ENCODE results near the gene THBS3.
"Not testable (repeated sequence)": the region's sequence is repeated elsewhere in the genome, so short reads cannot be mapped to it uniquely, and the experiment has no call there.

Gene THBS3

DNA sequence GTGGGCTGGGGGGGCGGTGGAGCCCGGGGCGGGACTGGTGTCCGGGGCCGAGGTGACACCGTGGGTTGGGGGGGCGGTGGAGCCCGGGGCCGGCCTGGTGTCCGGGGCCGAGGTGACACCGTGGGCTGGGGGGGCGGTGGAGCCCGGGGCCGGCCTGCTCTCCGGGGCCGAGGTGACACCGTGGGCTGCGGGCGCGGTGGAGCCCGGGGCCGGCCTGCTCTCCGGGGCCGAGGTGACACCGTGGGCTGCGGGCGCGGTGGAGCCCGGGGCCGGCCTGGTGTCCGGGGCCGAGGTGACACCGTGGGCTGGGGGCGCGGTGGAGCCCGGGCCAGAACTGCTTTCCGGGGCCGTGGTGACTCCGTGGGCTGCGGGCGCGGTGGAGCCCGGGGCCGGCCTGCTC lies 17.8 kb downstream of the THBS3 start:
- DNase-seq (ENCODE audit: low spot score), result not testable (repeated sequence)

DNA sequence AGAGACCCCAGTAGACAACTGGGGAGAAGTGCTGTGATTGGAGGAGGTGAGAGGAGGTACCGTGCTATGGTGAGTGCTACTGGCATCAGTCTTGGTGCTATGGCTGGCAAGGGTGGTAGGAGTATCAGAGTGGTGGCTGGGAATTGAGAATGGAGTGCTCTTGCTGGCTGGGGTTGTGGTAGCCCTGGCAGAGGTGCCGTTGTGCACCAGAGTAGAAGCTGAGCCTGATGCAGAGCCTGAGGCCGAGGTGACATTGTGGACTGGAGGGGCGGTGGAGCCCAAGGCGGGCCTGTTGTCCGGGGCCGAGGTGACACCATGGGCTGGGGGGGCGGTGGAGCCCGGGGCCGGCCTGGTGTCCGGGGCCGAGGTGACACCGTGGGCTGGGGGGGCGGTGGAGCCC lies 19.4 kb downstream of the THBS3 start:
- no peak for DNase-seq (ENCODE audit: low spot score)

DNA sequence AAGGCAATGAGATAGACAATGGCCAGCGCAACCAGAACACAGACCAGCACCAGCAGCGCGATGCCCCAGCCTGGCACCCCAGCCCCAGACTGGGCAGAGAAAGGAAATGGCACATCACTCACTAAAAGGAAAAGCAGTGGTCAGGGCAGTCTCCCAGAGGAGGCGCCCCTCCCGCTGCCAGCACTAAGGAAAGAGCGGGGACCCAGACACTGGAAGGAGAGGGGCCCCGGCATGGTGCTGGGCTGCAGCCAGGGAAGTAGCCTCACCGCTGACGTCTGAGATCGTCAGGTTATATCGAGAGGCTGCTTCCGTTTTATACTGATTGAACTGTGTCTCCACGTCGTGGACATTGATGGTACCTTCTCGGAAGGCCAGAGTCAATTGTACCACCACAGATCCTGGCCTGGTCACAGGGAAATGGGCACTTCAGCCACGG lies 20.2 kb downstream of the THBS3 start:
- DNase-seq (ENCODE audit: low spot score), result no peak

DNA sequence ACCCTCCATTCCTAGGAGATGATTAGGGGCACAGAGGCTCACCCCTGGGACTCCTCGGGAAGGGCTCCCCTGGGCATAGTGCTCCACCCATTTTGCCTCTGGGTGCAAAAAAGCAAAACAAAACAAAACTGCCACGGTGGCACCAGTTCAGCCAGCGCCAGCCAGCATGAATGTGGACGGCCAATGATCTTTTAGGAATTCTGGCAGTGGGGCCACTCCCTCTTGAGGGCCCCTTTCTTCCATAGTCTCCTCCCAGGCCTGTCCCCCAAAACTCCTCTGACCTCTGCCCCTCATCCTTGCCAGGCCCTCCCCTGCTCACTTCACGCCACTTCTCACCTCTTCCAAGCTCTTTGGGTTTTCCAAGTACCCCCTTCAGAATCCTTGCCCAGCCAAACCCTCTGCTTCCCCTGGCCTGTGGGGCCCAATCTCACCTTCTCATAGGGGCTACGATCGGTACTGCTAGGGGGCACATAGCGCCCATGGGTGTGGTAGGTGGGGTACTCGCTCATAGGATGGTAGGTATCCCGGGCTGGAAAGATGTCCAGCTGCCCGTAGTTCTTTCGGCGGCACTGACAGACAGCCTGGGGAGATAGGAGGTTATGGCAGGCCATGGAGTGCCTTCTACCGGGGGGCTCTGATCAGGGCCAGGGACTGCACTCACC lies 20.8 kb downstream of the THBS3 start:
- no peak for DNase-seq (ENCODE audit: low spot score)

DNA sequence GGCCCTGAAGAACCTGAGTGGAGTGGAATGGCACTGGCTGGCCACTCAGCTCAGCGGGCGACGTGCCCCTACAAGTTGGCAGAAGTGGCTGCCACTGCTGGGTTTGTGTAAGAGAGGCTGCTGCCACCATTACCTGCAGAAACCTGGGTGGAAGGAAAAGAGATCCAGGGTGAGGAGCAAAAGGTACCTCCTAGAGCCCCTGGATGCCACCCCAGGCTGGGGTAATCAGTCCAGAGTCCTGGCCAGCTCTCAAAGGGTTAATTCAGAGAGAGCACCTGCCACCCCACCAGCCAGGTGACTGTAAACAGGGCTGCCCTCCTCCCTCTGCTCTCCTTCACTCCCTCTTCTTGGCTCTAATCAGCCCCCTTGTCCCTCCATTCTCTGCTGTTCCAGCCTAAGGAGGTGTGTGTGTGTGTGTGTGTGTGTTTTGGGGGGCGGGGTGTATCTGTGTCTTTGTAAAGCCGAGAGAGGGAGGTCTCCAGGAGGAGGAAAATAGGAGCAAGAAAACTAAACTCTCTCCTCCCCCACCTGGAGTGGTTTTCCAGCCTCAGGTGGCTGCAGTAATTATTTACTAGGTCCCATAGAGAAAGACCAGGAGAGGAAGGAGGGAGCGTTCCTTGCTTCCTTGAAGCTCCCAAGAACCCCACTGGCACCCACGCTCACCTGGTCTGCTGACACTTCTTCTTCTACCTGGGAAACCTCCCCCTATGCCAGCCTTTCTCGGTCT lies 21.5 kb downstream of the THBS3 start:
- DNase-seq (ENCODE audit: low spot score), result no peak

DNA sequence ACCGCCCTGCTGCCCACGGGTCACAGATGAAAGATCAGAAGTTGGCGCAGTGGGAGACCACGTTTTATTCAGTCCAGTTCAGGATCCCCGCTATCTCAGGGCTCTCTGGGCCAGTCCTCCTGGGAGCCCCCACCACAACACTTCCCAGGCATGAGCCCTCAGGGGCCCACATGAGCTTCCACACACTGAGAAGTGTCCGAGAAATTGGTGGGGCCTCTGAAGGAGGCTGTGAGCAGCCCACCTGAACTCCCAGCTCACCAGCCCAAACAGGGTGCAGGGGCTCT lies 22.0 kb downstream of the THBS3 start:
- peak; percentile 49 for DNase-seq (ENCODE audit: low spot score)

DNA sequence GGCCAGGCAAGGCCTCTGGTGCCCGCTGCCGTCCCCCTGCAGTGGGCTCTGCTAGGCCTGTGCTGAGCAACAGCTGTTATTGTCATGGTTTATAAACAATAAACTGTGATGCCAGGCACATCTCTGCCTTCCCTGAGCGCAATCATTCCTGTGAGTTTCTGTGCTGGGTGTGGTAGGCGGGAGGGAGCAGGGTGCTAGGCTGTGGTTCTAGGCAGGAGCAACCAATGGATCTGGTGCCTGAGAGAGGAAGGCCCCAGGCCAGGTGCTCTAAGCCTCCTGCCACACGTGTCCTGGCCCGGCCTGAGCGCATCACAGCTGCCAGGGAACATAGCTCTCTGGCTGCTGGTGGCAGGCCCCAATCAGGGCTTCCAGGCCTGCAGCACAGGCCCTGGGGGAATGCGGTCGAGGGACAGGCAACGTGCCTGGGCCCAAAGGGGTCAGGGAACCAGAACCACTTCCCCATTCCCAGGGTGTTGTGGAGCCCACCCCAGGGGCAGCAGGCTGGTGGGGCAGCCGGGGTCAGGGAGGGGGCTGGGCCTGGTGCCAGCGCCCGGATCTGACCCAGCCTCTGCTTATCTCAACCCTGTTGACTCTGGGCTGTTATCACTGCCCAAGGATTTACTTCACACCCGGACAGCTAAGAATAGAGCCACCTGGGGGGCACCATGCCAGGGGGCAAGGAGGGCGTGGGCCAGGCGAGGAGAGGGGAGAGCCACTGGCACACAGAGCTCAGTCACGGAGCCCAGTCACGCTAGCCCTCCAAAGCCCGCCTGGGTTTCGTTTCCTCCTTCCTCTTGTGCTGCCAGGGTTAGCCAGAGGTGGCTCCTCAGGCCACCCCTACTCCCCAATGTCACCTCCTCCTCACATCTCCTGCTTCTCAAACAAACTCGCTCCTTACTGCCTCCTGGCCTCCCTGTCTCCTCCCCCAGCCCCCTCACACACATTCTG lies 22.6 kb downstream of the THBS3 start:
- peak; percentile 69 for DNase-seq (ENCODE audit: low spot score)

DNA sequence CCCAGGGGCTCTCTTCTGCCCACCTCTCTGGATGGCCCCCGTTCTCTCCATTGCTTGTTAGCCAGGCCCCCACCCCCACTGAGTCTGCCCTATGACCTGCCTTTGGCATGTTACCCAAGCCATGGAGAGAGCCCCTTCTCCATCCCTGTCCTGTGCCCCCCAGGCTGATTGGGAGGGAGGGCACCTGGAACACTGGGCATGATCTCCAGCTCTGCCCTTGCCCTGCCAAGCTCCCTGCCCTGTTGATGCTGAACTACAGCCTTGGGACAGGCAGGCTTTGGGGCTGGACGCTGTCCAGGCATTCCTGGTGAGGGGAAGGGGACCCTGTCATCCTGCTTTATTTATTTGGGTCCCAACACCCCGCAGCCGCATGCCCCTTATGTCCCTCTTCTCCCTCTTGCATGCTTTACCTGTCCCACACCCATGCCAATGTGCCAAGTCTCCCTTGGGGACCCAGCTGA lies 23.3 kb downstream of the THBS3 start:
- DNase-seq (ENCODE audit: low spot score), result peak; percentile 64

DNA sequence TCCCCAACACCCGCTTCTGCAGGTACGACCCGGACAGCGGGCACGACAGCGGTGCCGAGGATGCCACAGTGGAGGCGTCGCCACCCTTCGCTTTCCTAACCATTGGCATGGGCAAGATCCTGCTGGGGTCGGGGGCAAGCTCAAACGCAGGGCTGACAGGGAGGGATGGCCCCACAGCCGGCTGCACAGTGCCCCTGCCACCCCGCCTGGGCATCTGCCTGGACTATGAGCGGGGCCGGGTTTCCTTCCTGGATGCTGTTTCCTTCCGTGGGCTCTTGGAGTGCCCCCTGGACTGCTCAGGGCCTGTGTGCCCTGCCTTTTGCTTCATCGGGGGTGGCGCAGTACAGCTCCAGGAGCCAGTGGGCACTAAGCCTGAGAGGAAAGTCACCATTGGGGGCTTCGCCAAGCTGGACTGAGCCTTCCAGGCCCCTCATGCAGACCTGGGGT lies 23.9 kb downstream of the THBS3 start:
- DNase-seq (ENCODE audit: low spot score), result no peak

DNA sequence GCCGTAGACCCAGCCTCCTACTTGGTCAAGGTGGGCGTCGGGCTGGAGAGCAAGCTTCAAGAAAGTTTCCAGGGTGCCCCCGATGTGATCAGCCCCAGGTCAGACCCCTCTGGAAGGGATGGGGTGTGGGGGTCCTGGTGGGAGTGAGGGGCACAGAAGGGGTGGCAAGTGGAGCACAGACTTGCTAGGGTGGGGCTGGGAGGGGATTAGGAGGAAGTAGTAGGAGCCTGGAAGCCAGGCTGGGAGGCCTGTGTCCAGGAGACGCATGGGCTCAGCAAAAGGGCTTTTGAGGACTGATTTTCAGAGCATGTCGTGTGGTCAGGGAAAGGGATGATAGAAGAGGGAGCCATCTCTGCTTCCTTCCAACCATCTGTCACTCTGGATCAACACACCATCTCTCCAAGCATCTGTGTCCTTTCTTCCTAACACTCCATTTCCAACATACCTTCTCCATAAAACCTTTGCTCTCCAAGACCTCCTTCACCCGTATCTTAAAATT lies 25.6 kb downstream of the THBS3 start:
- DNase-seq (ENCODE audit: low spot score), result peak; percentile 54

DNA sequence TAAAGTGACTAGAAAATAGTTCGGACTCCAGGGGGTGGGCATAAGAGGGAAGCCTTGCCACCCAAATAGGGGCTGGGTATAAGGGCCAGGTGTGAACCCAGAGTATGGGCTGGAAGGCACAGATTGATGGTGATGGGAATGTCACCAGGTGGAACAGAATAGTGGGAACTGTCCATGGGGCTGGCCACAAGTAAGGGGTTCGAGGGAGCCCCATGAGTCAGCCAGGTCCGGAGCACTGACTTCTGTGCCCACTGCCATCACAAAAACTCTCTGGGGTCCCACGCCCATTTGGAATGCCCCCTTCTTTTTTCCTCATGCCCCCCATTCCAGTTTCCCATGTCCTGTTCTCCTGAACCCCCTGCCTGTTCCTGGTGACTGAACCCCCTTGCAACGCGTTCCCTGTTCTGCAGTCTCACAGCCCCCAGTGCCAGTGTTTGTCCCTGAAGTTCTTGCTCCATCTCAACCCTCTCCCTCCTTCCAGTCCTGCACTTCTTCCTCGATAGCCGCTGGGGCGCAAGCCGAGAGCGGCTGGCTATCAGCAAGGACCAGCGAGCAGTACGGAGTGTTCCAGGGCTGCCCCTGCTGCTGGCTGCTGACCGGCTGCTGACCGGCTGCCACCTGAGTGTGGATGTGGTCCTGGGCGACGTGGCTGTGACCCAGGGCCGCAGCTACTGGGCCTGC lies 26.2 kb downstream of the THBS3 start:
- DNase-seq (ENCODE audit: low spot score), result peak; percentile 37

DNA sequence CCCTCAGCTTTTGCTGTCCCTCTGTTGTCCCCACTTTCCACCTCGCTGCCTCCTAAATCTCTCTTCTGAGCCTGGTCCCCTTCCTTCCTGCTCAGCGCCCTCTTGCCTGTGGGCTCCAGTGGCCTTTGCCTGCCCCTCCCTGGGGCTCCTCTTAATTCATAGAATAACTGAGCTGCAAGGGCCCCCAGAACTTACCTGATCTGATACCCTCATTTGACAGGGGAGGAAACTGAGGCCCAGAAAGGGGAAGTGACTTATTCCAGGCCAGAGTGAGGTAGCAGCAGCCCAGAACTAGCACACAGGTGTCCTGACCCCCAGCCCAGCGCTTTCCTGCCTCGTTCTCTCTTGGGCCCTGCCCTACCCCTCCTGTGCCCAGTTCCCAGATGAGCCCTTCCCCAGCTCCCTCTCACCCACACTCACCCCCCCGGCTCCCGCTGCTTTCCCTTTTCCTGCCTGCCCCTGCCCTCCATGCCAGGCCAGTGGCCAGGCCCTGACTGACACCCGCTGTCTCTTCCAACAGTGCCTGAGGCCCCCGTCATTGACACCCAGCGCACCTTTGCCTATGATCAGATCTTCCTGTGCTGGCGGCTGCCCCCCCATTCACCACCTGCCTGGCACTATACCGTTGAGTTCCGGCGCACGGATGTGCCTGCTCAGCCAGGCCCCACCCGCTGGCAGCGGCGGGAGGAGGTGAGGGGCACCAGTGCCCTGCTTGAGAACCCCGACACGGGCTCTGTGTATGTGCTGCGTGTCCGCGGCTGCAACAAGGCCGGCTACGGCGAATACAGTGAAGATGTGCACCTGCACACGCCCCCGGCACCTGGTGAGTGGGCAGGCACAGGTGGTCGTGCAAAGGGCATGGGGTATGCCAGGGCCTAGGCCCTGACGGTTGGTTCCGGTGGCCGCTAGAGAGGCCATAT lies 28.3 kb downstream of the THBS3 start:
- peak; percentile 57 for DNase-seq (ENCODE audit: low spot score)

DNA sequence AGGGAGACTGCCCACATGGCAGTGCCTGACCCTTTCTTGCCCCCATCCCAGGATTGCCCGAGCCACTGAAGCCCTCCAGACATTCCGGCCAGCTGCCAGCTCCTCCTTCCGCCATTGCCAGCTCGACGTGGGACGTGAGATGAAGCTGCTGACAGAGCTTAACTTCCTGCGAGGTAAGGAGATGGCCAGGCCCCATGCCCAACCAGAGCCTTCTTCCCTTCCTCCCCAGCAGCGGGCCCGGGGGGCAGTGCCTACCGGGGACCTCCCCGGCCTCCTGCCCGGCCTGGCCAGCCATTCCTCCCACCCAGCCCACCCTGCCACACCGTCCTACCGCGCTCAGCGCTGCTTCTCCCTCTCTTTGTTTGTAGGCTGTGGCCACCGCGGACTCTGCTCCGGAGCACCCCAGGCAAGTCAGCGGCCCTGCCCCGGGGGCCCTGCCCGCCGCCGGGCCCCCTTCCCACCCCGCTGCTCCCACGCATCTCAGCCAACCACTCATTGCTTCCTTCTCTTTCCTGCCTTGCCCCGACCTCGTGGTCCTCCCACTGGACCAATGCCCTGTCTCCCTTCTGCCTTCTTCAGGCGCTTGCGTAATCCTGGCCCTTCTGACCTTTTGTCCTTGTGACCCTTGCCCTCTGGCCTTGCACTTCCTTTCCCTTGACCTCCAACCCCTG lies 29.1 kb downstream of the THBS3 start:
- DNase-seq (ENCODE audit: low spot score), result peak; percentile 66

DNA sequence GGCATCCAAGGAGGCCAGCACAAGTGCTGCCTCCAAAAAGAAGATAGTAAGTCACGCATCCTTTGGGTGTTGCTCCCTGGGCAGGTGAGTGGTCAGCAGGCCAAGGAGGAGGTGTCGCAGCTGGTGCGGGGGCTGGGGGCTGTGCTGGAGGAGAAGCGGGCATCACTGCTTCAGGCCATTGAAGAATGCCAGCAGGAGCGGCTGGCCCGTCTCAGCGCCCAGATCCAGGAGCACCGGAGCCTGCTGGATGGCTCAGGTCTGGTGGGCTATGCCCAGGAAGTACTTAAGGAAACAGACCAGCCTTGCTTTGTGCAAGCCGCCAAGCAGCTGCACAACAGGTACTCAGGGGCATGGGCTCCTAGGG lies 29.8 kb downstream of the THBS3 start:
- peak; percentile 64 for DNase-seq (ENCODE audit: low spot score)

DNA sequence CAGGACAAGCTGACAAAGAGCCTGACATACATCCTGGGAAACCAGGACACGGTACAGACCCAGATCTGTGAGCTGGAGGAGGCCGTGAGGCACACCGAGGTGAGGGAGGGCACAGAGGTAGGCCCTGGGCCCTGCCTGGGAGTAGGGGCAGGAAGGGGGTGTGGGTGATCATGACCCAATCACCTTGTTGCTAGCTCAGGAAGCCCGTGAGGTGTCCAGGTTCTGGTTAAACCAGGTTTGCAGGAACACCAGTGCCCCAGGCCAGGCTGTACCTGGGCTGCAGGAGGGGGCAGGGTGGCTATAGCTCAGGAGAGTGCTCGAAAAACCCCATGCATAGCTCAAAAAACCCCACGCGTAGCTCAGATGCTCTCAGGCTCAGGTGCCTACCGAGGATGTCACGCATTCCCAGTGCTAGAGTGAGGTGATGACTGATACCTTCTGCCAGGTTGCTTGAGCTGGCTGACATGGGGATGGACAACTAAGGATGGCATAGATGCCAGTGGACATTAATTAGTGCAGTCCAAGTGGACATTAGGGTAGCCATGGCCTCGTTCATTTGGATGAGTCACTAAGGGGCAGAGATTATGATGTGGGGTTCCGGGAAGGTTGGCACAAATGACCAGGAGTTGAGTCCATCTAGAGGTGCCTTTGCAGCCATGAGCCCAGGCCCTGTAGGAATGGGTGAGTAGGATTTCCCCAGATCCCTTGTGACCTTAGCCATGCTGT lies 30.3 kb downstream of the THBS3 start:
- DNase-seq (ENCODE audit: low spot score), result no peak

DNA sequence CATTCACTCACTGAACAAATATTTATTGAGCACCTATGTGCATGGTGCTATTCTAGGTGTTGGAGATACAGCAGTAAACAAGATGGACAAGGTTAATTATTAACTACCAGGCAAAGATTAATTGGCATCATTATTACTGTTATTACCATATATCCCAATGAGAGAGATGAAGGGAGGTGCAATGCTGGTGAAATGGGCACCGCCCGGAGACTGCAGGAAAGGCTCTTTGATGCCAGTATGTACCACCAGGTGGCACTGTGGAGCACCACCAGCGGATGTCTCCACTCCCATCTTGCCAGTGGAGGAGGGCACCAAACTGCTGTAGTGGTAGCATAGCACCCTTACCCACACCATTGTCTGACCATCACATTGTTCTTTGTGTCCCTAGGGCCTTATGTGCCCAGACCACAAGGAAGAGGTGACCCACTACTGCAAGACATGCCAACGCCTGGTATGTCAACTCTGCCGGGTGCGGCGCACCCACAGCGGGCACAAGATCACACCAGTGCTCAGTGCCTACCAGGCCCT lies 31.1 kb downstream of the THBS3 start:
- peak; percentile 84 for DNase-seq (ENCODE audit: low spot score)

DNA sequence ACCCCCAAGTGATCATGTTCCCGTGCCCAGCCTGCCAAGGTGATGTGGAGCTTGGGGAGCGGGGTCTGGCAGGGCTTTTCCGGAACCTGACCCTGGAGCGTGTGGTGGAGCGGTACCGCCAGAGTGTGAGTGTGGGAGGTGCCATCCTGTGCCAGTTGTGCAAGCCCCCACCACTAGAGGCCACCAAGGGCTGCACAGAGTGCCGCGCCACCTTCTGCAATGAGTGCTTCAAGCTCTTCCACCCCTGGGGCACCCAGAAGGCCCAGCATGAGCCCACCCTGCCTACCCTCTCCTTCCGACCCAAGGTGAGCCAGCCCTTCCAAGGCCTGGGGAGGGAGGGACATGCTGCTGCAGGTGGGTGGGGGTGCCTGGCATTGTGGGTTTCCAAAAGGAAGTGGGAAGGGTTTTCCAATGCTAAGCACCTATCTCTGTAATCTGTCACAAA lies 31.7 kb downstream of the THBS3 start:
- DNase-seq (ENCODE audit: low spot score), result peak; percentile 46

DNA sequence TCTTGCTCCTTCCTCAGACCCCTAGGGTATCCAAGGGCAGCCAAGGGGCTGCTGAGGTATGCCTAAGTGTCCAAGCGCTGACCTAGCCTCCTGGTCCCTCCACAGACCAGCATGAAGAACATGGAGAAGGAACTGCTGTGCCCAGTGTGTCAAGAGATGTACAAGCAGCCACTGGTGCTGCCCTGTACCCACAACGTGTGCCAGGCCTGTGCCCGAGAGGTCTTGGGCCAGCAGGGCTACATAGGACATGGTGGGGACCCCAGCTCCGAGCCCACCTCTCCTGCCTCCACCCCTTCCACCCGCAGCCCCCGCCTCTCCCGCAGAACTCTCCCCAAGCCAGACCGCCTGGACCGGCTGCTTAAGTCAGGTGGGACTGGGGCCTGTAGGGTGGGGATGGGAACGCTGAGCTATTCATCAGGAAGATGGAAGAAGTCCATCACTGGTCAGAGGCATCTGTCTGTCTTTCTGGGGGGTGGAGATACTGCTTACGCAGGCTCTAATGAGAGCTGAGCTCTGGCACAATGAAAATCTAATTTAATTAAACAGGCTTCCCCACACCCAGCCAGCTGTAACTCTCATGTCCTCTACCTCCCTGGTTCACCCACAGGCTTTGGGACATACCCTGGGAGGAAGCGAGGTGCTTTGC lies 32.3 kb downstream of the THBS3 start:
- peak; percentile 59 for DNase-seq (ENCODE audit: low spot score)

Data from left forelimb (tissue), 1 donor.